Neural cell (in vitro differentiated cells): Measurements from ENCODE around the gene TPD52L2. TPM values are rescaled to one million over a fixed set of nuclear protein-coding genes. Genes with fewer than 3 reads are reported as not detected.

ENCODE experiments used
- H2AFZ ChIP-seq: fragments of 200-600, 300-800 bp; sonication (generic), shearing (Covaris generic); 2 replicates; pipeline ENCODE4 v1.6.0; 2014; ENCODE audit warnings: low read depth, mild to moderate bottlenecking, antibody characterized with exemption, low read length, moderate library complexity
- H3F3A ChIP-seq: fragments of 200-600 bp; shearing (Covaris generic); 2 replicates; pipeline ENCODE4 v1.6.1; 2016; ENCODE audit warnings: mild to moderate bottlenecking, moderate library complexity, mixed read lengths, antibody characterized with exemption, low read length; ENCODE audit not compliant: insufficient read depth, poor library complexity, severe bottlenecking
- H3K27ac ChIP-seq: fragments of 200-600, 300-800 bp; sonication (generic), shearing (Covaris generic); 2 replicates; pipeline ENCODE4 v1.5.1; 2014; ENCODE audit warnings: mild to moderate bottlenecking, low read length, moderate library complexity
- H3K27me3 ChIP-seq: fragments of 300-800, 200-600 bp; sonication (generic), shearing (Covaris generic); 2 replicates; pipeline ENCODE4 v1.6.0; 2014; ENCODE audit warnings: mild to moderate bottlenecking, low read depth, low read length, moderate library complexity; ENCODE audit not compliant: insufficient read depth
- H3K36me3 ChIP-seq: fragments of 300-800, 200-600 bp; sonication (generic), shearing (Covaris generic); 2 replicates; pipeline ENCODE4 v1.5.1; 2014; ENCODE audit warnings: mild to moderate bottlenecking, antibody characterized with exemption, low read length, moderate library complexity; ENCODE audit not compliant: insufficient read depth
- H3K4me2 ChIP-seq: fragments of 300-800, 200-600 bp; sonication (generic), shearing (Covaris generic); 2 replicates; pipeline ENCODE4 v1.6.0; 2014; ENCODE audit warnings: mild to moderate bottlenecking, low read length
- H3K4me3 ChIP-seq: fragments of 300-800, 200-600 bp; sonication (generic), shearing (Covaris generic); 2 replicates; pipeline ENCODE4 v1.5.1; 2014; ENCODE audit warnings: mild to moderate bottlenecking, low read length, moderate library complexity
- H3K79me2 ChIP-seq: fragments of 200-600 bp; shearing (Covaris generic); replicated peaks from 2 replicates; pipeline ENCODE4 v1.6.0; 2014; ENCODE audit warnings: mild to moderate bottlenecking, low read length, moderate library complexity; ENCODE audit not compliant: insufficient read depth
- H3K9ac ChIP-seq: fragments of 300-800, 200-600 bp; sonication (generic), shearing (Covaris generic); 2 replicates; pipeline ENCODE4 v1.6.1; 2016; ENCODE audit warnings: mild to moderate bottlenecking, low read length, mixed read lengths
- H3K9me2 ChIP-seq: fragments of 200-600 bp; shearing (Covaris generic); 2 replicates; pipeline ENCODE4 v1.6.1; 2016; ENCODE audit warnings: mild to moderate bottlenecking, low read length, mixed read lengths; ENCODE audit not compliant: insufficient read depth
- H3K9me3 ChIP-seq: fragments of 200-600, 300-800 bp; sonication (generic), shearing (Covaris generic); 2 replicates; pipeline ENCODE4 v1.6.1; 2016; ENCODE audit warnings: mild to moderate bottlenecking, mixed run types, low read length, moderate library complexity, mixed read lengths
- H4K20me1 ChIP-seq: fragments of 200-600 bp; shearing (Covaris generic); 2 replicates; pipeline ENCODE4 v1.6.1; 2016; ENCODE audit warnings: mild to moderate bottlenecking, mixed run types; ENCODE audit not compliant: insufficient read depth
- CTCF ChIP-seq: fragments of 450-650 bp; IDR thresholded peaks from 2 replicates; pipeline ENCODE4 v1.5.1; 2014; ENCODE audit warnings: antibody characterized with exemption, mild to moderate bottlenecking, moderate library complexity; ENCODE audit not compliant: poor library complexity, severe bottlenecking
- EP300 ChIP-seq: fragments of 450-650 bp; conservative IDR thresholded peaks from 2 replicates; pipeline ENCODE4 v1.6.1; 2014; ENCODE audit warnings: antibody characterized with exemption, mild to moderate bottlenecking, moderate library complexity; ENCODE audit not compliant: poor library complexity, severe bottlenecking
- EZH2 ChIP-seq: fragments of 200-600, 300-800 bp; shearing (Covaris generic), sonication (generic); IDR thresholded peaks from 2 replicates; pipeline ENCODE4 v1.6.1; 2014; ENCODE audit warnings: antibody characterized with exemption, low read length, borderline replicate concordance, mild to moderate bottlenecking; ENCODE audit not compliant: insufficient read depth, poor library complexity, severe bottlenecking
- MXI1 ChIP-seq: fragments of 450-650 bp; conservative IDR thresholded peaks from 2 replicates; pipeline ENCODE4 v1.6.1; 2014; ENCODE audit warnings: antibody characterized with exemption, mild to moderate bottlenecking; ENCODE audit not compliant: poor library complexity, severe bottlenecking
- POLR2AphosphoS5 ChIP-seq: IDR thresholded peaks from 2 replicates; pipeline ENCODE4 v1.6.1; 2012
- RAD21 ChIP-seq: fragments of 450-650 bp; conservative IDR thresholded peaks from 2 replicates; pipeline ENCODE4 v1.6.1; 2014; ENCODE audit warnings: antibody characterized with exemption, mild to moderate bottlenecking, moderate library complexity
- REST ChIP-seq: IDR thresholded peaks from 2 replicates; pipeline ENCODE4 v1.6.1; 2012; ENCODE audit warnings: borderline replicate concordance
- SMC3 ChIP-seq: fragments of 450-650 bp; conservative IDR thresholded peaks from 2 replicates; pipeline ENCODE4 v1.6.1; 2014; ENCODE audit warnings: antibody characterized with exemption, mild to moderate bottlenecking, moderate library complexity; ENCODE audit not compliant: poor library complexity
- TAF1 ChIP-seq: IDR thresholded peaks from 2 replicates; pipeline ENCODE4 v1.6.1; 2012; ENCODE audit warnings: low read depth
- polyA plus RNA-seq: library from polyadenylated mRNA; depleted of rRNA; stranded (reverse); fragments of >200 nt; gene quantifications from 2 replicates; pipeline ENCODE4 v1.2.3, GENCODE V29; 2014

The TPD52L2 gene
- polyA plus RNA-seq, 1 donor from 2014 or later = 142 TPM

DNA sequence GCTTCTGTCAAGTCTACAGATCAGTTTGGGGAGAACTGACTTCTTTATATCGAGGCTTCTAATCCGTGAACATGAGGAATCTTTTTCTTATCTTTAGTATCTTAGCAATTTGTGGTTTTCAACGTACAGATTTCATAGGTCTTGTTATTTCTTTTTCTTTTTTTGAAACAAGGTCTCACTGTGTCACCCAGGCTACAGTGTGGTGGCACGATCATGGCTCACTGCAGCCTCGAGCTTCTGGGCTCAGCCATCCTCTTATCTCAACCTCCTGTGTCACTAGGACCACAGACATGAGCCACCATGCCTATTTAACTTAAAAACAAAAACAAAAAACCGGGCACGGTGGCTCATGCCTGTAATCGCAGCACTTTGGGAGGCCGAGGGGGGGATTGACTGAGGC is 59.2 kb downstream of the TPD52L2 start:
- H3K4me3 ChIP-seq = no peak overlapping the region
- H3K79me2 ChIP-seq = no peaks in the 10 kb centered on the region
- TF ChIP-seq RAD21 (no peak), POLR2AphosphoS5 (no peak), MXI1 (no peak), TAF1 (no peak), SMC3 (no peak), CTCF (no peak), REST (no peak), EP300 (no peak), EZH2 (no peak)
- H2AFZ ChIP-seq = no peak overlapping the region
- H3K9me2 ChIP-seq = no peaks in the 10 kb centered on the region
- no peaks in the 10 kb centered on the region for H3K36me3 ChIP-seq
- no peak overlapping the region for H3K9ac ChIP-seq
- H3K9me3 ChIP-seq = no peaks in the 10 kb centered on the region
- no peak overlapping the region for H3K4me2 ChIP-seq
- H4K20me1 ChIP-seq = no peaks in the 10 kb centered on the region
- no peaks in the 10 kb centered on the region for H3K27me3 ChIP-seq
- no peak overlapping the region for H3K27ac ChIP-seq
- no peaks in the 10 kb centered on the region for H3F3A ChIP-seq

DNA sequence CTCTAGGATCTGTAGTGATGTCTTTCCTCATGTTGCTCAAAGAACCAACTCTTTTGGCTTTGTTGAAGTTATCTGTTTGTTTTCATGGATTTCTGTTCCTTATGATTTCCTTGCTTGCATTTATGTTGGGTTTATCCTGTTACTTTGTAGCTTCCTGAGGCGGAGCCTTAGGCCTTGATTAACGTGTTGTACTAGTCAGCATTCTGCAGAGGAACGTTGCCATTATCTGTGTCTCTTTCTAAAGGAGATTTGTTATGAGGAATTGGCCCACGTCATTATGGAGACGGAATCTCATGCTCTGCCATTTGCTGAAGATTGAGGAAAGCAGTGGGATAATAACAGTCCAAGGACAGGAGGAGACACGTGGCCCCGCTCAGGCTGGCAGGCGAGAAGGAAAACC is 61.2 kb downstream of the TPD52L2 start:
- no peaks in the 10 kb centered on the region for H3K9me3 ChIP-seq
- no peak overlapping the region for H3K9ac ChIP-seq
- no peak overlapping the region for H3K4me3 ChIP-seq
- H3K36me3 ChIP-seq = no peaks in the 10 kb centered on the region
- TF ChIP-seq EP300 = no peak
- TF ChIP-seq EZH2 = no peak
- no peak for TF ChIP-seq TAF1
- no peak for TF ChIP-seq MXI1
- TF ChIP-seq RAD21 = no peak
- TF ChIP-seq SMC3 = no peak
- TF ChIP-seq REST = no peak
- H3K4me2 ChIP-seq = no peak overlapping the region
- H3K27me3 ChIP-seq = no peaks in the 10 kb centered on the region
- H4K20me1 ChIP-seq = no peaks in the 10 kb centered on the region
- H3K79me2 ChIP-seq = no peaks in the 10 kb centered on the region
- no peak overlapping the region for H2AFZ ChIP-seq
- H3K9me2 ChIP-seq = no peaks in the 10 kb centered on the region
- H3K27ac ChIP-seq = no peak overlapping the region
- no peaks in the 10 kb centered on the region for H3F3A ChIP-seq
